Brain microvascular endothelial cell (primary cell): ENCODE data around the gene ASPSCR1.

Experiments
- DNase-seq: peaks from one replicate; pipeline ENCODE4 v3.0.0-alpha.2; 2020
- H3K27ac ChIP-seq: fragments of 250-450 bp; sonication (Bioruptor Pico); 2 replicates; pipeline ENCODE4 v1.5.1; 2020; ENCODE audit warnings: mild to moderate bottlenecking, moderate library complexity
- H3K27me3 ChIP-seq: fragments of 250-450 bp; sonication (Bioruptor Pico); replicated peaks from 2 replicates; pipeline ENCODE4 v1.5.1; 2020; ENCODE audit warnings: mild to moderate bottlenecking
- H3K36me3 ChIP-seq: fragments of 250-450 bp; sonication (Bioruptor Pico); replicated peaks from 2 replicates; pipeline ENCODE4 v1.5.1; 2020; ENCODE audit warnings: mild to moderate bottlenecking
- H3K4me3 ChIP-seq: 2 replicates; pipeline ENCODE4 v1.5.1; 2011; ENCODE audit warnings: low read depth, mild to moderate bottlenecking, control low read depth, low read length, moderate library complexity
- CTCF ChIP-seq: IDR thresholded peaks from 2 replicates; pipeline ENCODE4 v1.5.1; 2011; ENCODE audit warnings: low read depth, mild to moderate bottlenecking, moderate library complexity, low read length, control low read depth, inconsistent platforms; ENCODE audit errors: missing control alignments
- in situ Hi-C: cut with HindIII; loops from 2 replicates; pipeline ENCODE4 v1.10.0; 2017; ENCODE audit warnings: low sequenced_read_pairs, low pct_ligation_motif_present

ASPSCR1 gene

GRCh38 chr17:82062076-82062983 lies 84.9 kb downstream of the ASPSCR1 start:
- Histone ChIP-seq H3K36me3 (peaks cover 42% of the 10 kb centered on the region), H3K4me3 (no peak overlapping the region), H3K27me3 (no peaks in the 10 kb centered on the region), H3K27ac (no peak overlapping the region)
- no peak for DNase-seq
- in situ Hi-C loops, result no loop called here
- peak; percentile 15 for TF ChIP-seq CTCF

- DNase-seq, result no peak
- no peak for TF ChIP-seq CTCF
- in situ Hi-C loops, result no loop called here
- no peak overlapping the region for H3K27ac ChIP-seq
- H3K27me3 ChIP-seq, result no peaks in the 10 kb centered on the region
- peaks cover 35% of the 10 kb centered on the region for H3K36me3 ChIP-seq
- H3K4me3 ChIP-seq, result no peak overlapping the region
These were observed 85.5 kb downstream of the ASPSCR1 start for GRCh38 chr17:82062984-82063368.

- in situ Hi-C loops, result no loop called here
- H3K36me3 ChIP-seq, result peaks cover 31% of the 10 kb centered on the region
- H3K27me3 ChIP-seq, result no peaks in the 10 kb centered on the region
- H3K27ac ChIP-seq, result no peak overlapping the region
- H3K4me3 ChIP-seq, result no peak overlapping the region
- no peak for TF ChIP-seq CTCF
- no peak for DNase-seq
These were observed 86.3 kb downstream of the ASPSCR1 start for GRCh38 chr17:82063424-82064415.

GRCh38 chr17:82064433-82065192 lies 87.2 kb downstream of the ASPSCR1 start:
- in situ Hi-C loops, result no loop called here
- Histone ChIP-seq H3K4me3 (peak overlapping the region; percentile 72), H3K27me3 (no peaks in the 10 kb centered on the region), H3K27ac (no peak overlapping the region), H3K36me3 (peaks cover 31% of the 10 kb centered on the region)
- DNase-seq, result no peak
- TF ChIP-seq CTCF, result no peak

- peaks cover 26% of the 10 kb centered on the region for H3K36me3 ChIP-seq
- no peaks in the 10 kb centered on the region for H3K27me3 ChIP-seq
- no peak for DNase-seq
- TF ChIP-seq CTCF, result no peak
- peak overlapping the region; percentile 72 for H3K4me3 ChIP-seq
- H3K27ac ChIP-seq, result peak overlapping the region; percentile 21
- in situ Hi-C loops, result no loop called here
These were observed 87.8 kb downstream of the ASPSCR1 start for GRCh38 chr17:82065193-82065637.
